NOMO-1 (cell line): ENCODE measurements around the gene STUM.
"Not testable (repeated sequence)": the region's sequence is repeated elsewhere in the genome, so short reads cannot be mapped to it uniquely, and the experiment has no call there.

Source experiments
- DNase-seq, 2 experiments: peaks; one replicate each; lab custom pipeline; 2025; ENCODE audit not compliant: unreplicated experiment in 2 of 2; lab: John Stamatoyannopoulos, UW

The STUM gene

DNA sequence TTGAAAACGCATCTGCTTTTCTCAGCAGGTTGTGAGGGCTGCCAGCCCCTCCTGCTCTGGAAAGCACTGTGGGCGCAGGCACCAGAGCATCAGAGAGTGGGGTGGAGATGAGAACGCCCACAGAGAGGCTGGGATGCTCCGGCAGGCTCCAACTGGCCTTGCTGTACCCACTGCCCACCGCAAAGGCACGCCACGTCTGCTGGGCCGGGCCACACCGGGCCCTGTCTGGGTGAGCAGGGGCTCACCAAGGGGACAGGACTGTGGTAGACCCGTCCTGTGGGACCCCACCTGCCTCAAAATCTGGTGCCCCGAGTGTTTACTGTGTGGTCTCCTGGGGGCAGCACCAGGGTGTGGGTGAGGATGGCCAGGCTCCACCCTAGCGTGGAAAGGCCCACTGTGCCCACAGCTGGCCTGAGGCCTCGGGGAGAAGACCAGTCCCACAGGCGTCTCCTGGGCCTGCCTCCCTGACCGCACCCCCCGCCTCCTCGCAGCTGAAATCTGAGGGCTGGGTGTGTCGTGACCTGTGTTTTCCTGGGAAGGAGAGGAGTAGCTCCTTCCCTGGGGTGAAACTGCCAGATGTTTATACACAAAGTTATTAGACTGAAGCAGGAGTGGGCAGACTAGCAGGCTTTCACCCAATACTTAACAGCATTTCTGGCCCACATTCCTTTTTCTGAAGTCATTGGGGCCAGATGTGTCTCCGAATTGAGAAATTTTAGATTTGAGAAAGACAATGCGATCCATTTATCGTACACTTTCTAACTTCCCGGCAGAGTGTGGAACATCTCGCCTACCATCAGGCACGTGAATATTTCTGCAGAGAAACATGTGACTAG, 53.8 kb downstream of the STUM start:
- DNase-seq: no peak

DNA sequence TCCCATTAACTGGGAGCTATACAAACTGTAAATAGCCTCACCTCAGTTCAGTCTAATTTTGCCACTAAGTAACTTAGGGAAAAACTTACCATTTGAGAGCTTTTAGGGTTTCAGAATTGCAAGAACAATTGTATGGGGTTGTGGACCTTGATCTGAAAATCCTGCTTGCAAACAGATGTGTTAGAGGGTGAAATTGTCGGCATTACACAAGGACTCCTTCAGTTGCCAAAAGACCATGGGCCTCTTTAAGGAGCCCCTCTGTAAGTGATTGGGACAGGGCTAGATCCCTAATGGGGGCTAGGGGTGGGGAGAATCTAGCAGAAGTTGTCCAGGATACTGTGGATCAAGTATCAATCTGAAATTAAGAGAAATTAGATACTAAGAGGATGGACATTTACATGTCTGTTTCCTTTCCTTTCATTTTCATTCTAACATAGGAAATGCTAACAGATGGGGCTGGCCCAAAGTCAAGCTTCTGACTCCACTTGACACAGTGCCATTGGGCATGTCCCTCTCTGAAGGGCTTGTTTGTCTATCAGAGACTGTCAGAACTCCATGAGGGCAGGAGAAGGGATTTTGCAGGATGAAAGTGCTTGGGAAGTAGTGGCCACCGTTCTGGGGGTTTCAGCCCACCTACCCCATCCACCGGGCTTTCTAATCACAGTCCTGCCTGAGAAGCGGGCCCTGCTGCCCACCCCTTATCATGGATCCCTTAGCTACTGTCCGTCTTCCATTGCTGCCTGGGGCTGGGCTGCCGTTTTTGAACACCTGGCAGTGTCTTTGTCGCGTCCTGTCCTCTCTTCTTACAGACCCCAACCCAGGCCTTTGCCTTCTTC, 54.7 kb downstream of the STUM start:
- DNase-seq: no peak

DNA sequence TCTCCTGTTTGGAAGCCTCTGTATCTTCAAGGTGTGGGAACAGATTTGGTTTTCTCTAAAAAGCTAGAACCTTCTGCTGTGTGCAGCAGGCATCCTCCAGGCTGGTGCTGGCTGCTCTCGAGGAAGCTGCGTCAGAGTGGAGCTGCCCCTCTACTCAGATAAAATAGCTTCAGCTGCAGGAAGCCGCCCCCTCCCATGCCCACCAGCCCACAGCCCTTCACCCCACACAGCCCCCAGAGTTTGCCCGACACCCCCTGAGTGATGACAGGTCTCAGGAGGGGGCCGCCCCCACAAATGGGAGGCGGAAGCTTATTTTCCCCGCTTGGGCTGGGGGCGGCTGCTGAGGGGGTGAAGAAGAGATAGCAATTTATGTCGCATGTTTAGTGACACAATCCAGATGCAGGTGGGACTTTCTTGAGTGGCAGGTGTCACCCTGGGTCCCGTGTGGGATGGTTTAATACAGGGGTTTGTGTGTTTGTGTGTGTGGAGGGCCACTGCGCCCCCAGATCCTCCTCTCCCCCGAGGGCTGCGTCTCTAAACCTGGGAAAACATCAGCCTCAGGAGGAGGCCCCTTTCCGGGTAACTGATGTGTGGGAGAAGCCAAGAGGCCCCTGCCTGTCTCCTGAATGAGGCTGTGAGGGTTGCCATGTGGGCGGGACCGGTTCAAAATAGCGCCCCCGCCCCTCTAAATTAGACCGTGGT, 55.4 kb downstream of the STUM start:
- no peak for DNase-seq

DNA sequence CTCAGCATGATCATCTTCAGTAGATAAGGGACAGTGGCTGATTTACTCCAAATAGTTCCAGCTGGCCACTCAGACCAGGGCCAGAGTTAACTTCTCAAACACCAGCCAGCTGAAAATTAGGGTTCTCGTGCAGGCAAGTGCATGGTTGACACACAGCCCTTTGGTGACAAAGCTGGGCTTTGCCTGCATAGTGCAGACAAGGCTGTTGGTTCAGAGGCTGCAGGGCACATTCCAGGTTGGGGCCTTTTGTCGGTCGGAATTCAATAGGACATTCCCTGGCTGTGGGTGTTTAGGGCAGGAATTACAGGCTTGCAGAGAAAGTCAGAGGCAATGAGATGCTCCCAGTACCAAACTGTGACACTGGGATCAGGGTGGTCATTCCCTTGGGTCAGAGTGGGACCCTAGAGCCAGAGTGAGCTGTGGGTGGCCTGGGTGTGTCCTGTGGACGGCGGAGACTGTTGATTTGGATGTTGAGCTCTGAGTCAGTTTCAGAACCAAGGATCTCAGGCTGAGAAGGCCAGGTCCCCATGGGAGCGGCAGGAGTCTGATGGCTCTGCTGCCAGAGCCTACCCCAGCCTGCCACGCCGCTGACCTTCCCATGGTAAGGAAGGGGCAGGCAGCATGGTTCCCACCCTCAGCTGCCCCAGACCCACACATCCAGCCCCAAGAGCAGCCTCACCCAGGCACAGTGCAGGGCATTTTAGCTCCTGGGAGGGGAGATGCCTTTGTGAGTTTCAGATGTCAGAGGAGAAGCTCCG, 56.2 kb downstream of the STUM start:
- DNase-seq: no peak

DNA sequence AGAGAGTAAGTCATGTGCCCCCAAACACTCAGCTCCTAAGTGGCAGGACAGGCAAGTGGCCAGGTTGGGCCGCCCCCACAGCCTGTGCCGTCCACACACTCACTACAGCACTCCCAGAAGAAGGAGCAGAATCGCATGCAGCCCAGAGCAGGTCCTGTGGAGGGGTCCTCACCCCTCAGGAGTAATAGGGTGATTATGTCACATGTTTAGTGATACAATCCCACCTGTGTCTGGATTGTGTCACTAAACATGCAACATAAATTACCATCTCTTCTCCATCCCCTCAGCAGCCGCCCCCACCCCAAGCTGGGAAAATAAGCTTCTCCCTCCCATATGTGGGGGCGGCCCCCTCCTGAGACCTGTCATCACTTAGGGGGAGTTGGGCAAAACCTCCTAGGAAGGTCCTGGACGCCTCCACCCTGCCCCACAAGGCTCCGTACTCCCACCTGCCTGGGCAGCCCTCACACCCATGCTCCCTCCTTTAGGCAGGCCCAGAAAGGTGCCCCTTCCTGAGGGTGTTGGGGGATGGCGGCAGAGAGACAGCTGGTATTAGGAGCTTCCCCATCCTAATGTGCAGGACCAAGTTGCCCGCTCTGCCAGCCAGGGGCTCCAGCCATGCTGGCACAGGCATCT, 56.9 kb downstream of the STUM start:
- DNase-seq: no peak

DNA sequence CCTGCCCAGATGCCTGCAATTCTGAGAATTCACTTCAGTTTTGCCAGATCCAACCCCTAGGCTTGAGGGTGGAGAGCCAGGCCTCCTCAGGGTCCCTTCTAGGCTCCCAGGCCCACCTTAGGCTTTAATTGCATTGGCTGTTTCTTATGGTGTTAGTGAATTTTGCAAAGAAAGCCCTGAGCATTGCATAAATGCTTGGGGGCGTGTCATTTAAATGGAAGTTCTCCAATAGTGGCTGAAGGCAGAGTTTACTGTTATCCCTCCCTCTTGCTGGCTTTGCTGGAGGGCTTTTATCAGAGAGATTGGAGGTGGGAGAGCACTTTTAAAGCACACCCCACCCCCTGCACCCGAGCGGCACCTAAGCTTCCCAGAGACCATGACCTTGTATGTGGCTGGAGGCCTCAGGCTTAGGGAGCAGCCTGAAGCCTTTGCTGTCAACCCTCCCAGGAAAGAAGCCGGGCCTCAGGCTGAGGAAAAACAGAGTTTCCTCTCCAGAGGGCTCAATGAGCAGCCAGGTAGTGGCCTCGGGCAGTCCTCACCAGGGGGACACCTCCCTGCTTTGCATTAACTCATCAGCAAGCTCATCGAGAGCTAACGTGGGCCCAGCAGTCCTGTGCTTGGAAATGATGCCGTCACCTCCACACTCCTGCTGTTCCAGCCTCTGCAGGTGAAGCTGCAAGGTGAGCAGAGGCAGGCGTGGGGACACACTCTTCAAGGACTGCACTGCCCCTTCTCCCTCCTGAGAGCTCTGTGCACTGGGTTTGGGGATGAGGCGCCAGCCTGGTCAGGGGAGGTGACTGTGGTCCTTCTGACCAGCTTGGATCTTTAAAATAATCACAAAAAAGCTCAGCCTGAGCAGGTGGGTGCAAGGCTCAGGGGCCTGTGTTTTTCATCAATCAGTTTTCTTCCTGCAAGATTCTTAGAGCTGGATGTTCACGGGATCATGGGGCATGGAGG, 58.0 kb downstream of the STUM start:
- no peak for DNase-seq

DNA sequence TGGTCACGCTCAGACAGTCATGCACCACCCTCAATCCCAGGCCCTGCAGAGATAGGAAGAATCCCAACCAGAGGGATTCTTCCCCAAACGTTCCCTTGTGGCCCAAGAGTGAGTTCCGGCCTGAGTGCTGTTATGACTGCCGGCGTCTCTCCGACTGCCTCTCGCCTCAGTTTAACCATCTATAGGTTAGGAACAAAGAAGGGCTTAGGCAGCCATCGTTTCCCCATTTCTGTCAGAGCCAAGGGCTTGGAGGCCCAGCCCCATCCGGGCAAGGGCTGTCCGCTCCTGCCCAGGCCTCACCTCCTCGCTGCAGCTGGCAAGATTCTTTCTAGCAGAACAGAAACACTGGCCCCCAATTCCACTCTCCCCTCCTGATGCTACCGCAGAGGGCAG, 58.7 kb downstream of the STUM start:
- DNase-seq: no peak

DNA sequence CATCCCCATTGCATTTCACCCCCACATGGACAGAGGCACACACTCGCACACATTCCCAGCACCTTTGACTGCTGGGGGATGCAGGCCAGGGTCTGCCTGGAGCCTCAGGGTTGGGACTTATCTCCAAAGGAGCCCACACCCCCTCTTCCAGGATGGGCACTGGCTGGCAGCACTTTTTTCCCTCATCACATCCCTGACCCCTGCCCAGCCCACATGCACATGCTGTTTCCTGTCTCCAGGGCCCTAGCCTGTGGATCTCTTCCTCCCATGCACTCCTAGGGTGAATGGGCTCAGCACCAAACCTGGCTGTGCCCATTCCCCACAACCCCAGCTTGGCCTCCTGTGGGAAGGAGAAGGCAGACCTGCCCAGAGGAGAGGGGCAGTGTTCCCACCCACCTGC, 59.3 kb downstream of the STUM start:
- no peak for DNase-seq

DNA sequence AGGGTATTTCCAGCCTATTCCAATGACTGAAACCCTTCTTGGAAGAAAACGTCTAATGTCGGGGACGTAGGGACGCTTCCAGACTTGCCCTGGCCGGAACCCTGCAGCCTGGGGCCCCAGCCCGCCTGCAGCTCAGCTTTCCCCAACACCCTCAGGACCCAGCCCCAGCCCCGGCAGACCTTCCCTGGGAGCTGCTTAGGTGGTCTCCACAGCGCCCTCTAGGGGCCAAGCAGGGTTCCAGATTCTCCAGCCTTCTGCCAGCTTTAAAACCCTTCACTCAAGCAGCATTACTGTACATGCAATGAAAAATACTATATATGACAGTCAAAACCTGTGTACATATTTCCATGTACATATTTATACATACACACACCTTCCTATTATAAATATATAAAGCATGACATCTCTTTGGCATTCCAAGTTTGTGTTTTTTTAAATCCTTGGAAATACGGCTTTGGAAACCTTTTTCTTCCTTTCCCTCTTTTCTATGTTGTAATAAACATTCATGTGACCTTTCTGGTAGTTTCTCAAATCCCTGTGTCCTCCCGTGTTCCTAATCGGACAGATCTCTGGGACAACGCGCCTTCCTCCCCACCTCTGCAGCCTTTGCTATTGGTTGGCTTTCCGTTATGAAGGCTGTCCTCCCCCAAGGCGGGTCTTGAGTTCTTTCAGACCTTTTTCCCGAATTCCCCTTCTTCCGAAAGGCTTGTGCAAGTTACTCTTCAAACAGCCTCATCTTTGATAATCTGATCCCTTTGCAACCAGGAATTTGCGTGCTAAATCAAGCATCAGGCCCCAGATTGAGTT, 60.3 kb downstream of the STUM start:
- DNase-seq: peak; percentile 7 to 26

DNA sequence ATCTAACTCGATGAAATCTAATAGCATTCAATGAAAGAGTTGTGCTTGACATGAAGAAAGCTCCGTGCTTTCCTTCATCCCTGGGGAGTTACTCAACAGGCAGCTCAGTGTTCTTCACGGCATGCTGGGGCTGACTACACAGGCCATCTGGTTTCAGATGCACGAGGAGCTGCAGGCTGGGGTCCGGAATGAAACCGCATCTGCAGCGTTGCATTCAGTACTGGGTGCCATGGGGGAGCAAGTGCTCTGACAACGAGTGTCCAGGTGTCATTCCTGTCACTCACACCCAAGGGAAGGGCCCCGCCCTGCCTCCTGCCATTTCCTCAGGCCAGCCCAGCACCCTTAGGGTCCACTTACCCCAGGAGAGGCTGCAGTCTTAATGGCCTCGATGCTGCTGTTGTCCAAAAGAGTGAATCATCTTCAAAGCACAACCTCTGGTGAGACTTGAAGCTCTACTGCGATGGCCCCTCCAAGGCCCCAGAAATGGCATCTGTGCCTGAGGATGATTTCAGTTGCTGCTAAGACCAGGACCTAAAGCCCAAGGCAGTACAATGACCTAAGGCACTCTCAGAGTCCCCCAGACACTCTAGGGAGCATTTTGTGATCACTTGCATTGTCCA, 61.4 kb downstream of the STUM start:
- DNase-seq: no peak

DNA sequence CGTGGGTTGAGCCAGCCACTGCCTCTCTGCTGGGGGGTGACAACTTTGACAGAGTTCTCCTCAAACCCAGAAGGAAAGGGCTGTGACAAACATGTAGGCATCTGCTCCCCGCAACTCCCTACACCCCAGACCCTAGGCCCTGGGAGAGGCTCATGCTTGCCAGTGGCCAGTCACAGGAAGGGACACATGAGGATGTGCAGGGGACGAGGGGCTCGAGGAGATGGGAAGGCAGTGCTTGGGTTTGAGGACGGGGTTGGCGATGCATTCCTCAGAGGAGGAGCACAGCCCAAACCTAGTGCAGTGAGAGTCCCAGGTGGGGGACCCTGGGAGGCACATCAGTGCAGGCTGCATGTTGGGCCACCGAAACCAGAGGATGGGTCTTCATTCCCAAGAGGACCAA, 62.1 kb downstream of the STUM start:
- no peak for DNase-seq

DNA sequence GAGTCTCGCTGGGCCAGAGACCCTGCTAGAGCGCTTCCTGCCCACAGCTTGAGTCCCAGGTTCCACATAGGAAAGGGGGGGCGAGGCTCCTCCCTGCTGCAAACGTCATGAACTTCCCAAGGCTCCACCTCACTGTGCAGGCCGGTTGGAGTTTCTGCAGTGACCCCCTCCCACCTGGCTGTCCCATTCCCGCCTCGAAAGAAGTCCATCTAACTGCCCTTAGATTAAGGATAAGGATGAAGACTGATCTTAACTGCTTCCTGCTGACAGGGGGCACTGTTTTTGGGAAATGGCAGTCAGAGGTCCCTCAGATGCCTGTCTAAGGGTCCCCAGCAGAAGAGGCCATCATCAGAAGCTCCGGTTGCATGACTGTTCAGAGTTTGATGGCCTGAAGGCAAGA, 62.7 kb downstream of the STUM start:
- DNase-seq: no peak

DNA sequence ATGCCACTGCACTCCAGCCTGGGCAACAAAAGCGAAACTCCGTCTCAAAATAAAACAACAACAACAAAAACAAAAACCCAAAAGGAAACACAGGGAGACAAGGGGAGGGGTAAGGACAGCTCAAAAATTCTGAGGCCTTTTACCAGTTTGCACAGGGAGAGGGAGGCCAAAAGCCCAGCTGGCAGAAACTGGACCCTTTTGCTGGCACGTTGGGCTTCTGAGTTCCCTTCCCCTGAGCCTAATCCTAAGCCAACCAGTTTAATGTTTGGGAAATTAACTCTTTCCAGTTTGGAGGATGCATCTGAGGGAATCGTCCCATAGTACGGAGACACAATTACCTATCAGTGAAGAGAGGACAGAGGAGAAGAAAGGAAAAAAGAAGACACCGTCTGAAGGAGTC, 63.4 kb downstream of the STUM start:
- not testable (repeated sequence) for DNase-seq

DNA sequence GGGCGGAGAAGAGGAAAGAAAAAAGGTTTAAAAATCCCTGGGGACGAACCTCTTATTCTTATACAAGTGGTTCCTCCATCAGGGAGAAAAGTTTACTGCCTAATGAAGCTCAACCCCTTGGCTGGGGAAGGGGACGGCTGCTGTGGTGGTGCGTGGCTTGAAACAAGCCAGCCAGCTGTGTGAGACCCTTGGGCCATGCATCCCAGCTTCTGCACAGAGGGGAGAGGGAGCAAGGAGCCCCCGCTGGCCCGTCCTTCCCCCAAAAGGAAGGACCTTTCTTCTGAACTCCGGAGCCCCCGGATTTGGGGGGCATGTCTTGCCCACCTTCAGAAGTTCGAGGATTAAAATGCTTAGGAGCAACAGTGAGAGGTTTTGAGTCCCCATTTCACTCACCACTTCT, 67.3 kb downstream of the STUM start:
- no peak for DNase-seq

DNA sequence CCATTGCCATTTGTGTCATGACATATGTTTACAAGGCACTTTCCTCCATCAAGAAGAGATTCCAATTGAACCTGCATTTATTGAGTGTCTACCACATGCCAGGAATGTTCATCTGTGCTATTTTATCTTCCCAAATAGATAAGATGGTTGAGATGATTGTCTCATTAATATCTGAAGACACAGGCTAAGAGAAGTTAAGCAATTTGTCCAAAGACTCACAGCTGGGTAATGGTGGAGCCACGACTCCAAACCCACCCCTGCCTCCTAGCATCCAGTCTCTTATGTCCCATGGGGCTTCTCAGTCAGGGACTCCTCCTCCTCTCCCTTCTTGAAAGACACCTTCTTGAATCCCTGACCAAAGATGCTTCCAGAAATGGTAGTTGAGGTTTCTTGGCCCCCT, 68.1 kb downstream of the STUM start:
- no peak for DNase-seq

DNA sequence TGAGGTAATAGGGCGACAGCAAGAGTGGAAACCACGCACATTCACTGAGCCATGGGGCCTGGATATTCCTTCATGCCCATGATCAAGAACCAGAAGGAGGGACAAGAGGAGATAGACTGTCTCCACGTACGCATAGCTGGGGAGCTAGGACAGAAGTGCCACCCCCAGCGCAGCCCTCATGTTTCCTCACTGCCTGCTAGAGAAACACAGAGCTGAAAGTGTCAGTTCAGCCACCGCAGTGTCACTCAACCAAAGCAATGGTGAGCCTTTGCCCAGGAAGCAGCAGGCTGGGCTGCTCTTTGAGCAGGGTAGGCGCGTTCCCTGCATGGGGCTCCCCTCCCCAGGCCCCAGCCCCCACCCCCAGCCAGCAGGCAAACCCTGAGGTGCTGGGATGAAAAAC, 68.5 kb downstream of the STUM start:
- no peak for DNase-seq

DNA sequence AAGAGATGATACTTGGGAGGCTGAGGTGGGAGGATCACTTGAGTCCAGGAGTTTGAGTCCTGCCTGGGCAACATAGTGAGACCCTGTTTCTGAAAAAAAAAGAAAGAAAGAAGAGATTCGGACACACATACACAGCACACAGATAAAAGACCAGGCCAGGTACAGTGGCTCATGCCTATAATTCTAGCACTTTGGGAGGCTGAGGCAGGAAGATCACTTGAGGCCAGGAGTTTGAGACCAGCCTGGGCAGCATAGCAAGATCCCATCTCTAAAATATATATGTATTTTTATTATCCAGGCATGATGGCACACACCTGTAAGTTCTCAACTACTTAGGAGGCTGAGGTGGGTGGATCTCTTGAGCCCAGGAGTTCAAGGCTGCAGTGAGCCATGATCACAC, 69.2 kb downstream of the STUM start:
- not testable (repeated sequence) for DNase-seq

DNA sequence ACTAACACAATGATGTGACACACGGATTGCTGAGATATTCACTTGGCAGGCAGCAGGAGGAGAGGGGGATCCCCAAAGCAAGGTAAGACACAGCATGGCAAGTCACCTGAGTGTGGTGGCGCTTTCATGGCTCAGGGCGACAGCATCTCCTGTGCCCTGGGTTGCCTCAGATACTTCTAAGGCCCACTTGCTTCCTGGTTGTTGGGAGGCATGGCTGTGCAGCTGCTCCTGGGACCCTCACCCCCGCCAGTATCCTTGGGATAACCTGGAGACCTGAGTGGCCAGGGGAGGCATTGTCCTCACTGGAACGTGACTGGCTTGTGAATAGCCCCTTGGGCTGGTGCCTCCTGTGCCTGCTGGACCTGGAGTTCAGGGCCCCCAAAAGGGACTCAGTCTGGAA, 69.8 kb downstream of the STUM start:
- no peak for DNase-seq
